ENCODE data around the gene MAP2K5.

DNA sequence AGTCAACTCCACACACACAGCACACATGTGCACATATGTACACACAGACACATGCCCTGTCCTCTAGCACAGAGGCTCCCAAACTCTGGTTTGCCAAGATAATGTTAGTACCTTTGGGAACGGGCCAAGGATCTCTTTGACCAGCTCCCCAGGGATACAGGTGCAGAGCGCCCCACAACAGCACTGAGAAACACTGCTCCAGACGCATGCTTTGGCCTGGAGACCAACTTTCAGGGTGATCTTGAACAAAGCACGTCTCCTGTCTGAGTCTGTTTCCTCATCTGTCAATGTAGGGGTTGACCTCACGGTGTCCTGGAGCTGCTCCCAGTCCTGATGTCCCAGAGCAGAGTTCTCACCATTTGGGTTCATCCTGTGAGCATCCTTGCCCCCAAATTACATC, 266.9 kb downstream of the MAP2K5 start:
- TF ChIP-seq EZH2 (IDR thresholded peaks at IDR 0.05; ENCODE audit: borderline replicate concordance, low read length): no peak
- TF ChIP-seq, protein P1, sequence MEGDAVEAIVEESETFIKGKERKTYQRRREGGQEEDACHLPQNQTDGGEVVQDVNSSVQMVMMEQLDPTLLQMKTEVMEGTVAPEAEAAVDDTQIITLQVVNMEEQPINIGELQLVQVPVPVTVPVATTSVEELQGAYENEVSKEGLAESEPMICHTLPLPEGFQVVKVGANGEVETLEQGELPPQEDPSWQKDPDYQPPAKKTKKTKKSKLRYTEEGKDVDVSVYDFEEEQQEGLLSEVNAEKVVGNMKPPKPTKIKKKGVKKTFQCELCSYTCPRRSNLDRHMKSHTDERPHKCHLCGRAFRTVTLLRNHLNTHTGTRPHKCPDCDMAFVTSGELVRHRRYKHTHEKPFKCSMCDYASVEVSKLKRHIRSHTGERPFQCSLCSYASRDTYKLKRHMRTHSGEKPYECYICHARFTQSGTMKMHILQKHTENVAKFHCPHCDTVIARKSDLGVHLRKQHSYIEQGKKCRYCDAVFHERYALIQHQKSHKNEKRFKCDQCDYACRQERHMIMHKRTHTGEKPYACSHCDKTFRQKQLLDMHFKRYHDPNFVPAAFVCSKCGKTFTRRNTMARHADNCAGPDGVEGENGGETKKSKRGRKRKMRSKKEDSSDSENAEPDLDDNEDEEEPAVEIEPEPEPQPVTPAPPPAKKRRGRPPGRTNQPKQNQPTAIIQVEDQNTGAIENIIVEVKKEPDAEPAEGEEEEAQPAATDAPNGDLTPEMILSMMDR (conservative IDR thresholded peaks at IDR 0.05 in 1 of 2, IDR thresholded peaks at IDR 0.05 in 1 of 2; ENCODE audit: extremely low read depth in 1 of 2, insufficient read depth in 1 of 2, low read depth in 1 of 2, low read length in 2 of 2): no peak
